Measurements from ENCODE around the gene SLC16A2.

SLC16A2 gene

GRCh38 chrX:74421740-74422352 lies 553 bp downstream of the SLC16A2 start:
- Histone ChIP-seq H3K4me3 (ENCODE audit: low read depth in 1 of 2, low read length in 2 of 2) (peak overlapping the region; percentile 45 to 52), H3K36me3 (ENCODE audit: insufficient read depth, low read length) (no peaks in the 10 kb centered on the region), H3K4me1 (ENCODE audit: insufficient read depth, low read length) (peaks cover 6% of the 10 kb centered on the region), H3K9ac (ENCODE audit: low read length) (no peak overlapping the region), H3K27ac (ENCODE audit: low read depth, low read length) (peak overlapping the region; percentile 80), H3K27me3 (ENCODE audit: control insufficient read depth in 1 of 2, insufficient read depth in 2 of 2, low read length in 2 of 2) (peaks cover 0 to 13% of the 10 kb centered on the region in 2 donors), H3K9me3 (ENCODE audit: low read length) (no peaks in the 10 kb centered on the region)

GRCh38 chrX:74422576-74423288 lies 1.4 kb downstream of the SLC16A2 start:
- Histone ChIP-seq H3K36me3 (ENCODE audit: insufficient read depth, low read length) (no peaks in the 10 kb centered on the region), H3K27ac (ENCODE audit: low read depth, low read length) (peak overlapping the region; percentile 80), H3K9ac (ENCODE audit: low read length) (peak overlapping the region; percentile 23), H3K27me3 (ENCODE audit: control insufficient read depth in 1 of 2, insufficient read depth in 2 of 2, low read length in 2 of 2) (peaks cover 0 to 13% of the 10 kb centered on the region in 2 donors), H3K4me3 (ENCODE audit: low read depth in 1 of 2, low read length in 2 of 2) (peak overlapping the region; percentile 45 to 52), H3K4me1 (ENCODE audit: insufficient read depth, low read length) (peaks cover 6% of the 10 kb centered on the region), H3K9me3 (ENCODE audit: low read length) (no peaks in the 10 kb centered on the region)

GRCh38 chrX:74423289-74423998 lies 2.2 kb downstream of the SLC16A2 start:
- peaks cover 6% of the 10 kb centered on the region for H3K4me1 ChIP-seq (ENCODE audit: insufficient read depth, low read length)
- no peaks in the 10 kb centered on the region for H3K36me3 ChIP-seq (ENCODE audit: insufficient read depth, low read length)
- H3K9ac ChIP-seq (ENCODE audit: low read length): peak overlapping the region; percentile 23
- H3K27ac ChIP-seq (ENCODE audit: low read depth, low read length): peak overlapping the region; percentile 45
- no peaks in the 10 kb centered on the region for H3K9me3 ChIP-seq (ENCODE audit: low read length)
- H3K27me3 ChIP-seq (ENCODE audit: control insufficient read depth in 1 of 2, insufficient read depth in 2 of 2, low read length in 2 of 2): peaks cover 0 to 13% of the 10 kb centered on the region in 2 donors
- peak overlapping the region in 1 of 2 donors; percentile 52 for H3K4me3 ChIP-seq (ENCODE audit: low read depth in 1 of 2, low read length in 2 of 2)

- H3K27ac ChIP-seq (ENCODE audit: low read depth, low read length): no peak overlapping the region
- no peak overlapping the region for H3K4me3 ChIP-seq (ENCODE audit: low read depth in 1 of 2, low read length in 2 of 2)
- H3K27me3 ChIP-seq (ENCODE audit: control insufficient read depth in 1 of 2, insufficient read depth in 2 of 2, low read length in 2 of 2): peaks cover 0 to 15% of the 10 kb centered on the region in 2 donors
- no peaks in the 10 kb centered on the region for H3K36me3 ChIP-seq (ENCODE audit: insufficient read depth, low read length)
- H3K9ac ChIP-seq (ENCODE audit: low read length): no peak overlapping the region
- H3K9me3 ChIP-seq (ENCODE audit: low read length): no peaks in the 10 kb centered on the region
- peaks cover 6% of the 10 kb centered on the region for H3K4me1 ChIP-seq (ENCODE audit: insufficient read depth, low read length)
These were observed 4.8 kb downstream of the SLC16A2 start for GRCh38 chrX:74426071-74426470.

- H3K9me3 ChIP-seq (ENCODE audit: low read length): no peaks in the 10 kb centered on the region
- H3K4me1 ChIP-seq (ENCODE audit: insufficient read depth, low read length): peaks cover 6% of the 10 kb centered on the region
- H3K4me3 ChIP-seq (ENCODE audit: low read depth in 1 of 2, low read length in 2 of 2): no peak overlapping the region
- peaks cover 0 to 11% of the 10 kb centered on the region in 2 donors for H3K27me3 ChIP-seq (ENCODE audit: control insufficient read depth in 1 of 2, insufficient read depth in 2 of 2, low read length in 2 of 2)
- no peaks in the 10 kb centered on the region for H3K36me3 ChIP-seq (ENCODE audit: insufficient read depth, low read length)
- no peak overlapping the region for H3K27ac ChIP-seq (ENCODE audit: low read depth, low read length)
- H3K9ac ChIP-seq (ENCODE audit: low read length): no peak overlapping the region
These were observed 5.3 kb downstream of the SLC16A2 start for GRCh38 chrX:74426615-74427014.

- H3K27ac ChIP-seq (ENCODE audit: low read depth, low read length): no peak overlapping the region
- no peak overlapping the region for H3K4me3 ChIP-seq (ENCODE audit: low read depth in 1 of 2, low read length in 2 of 2)
- H3K9ac ChIP-seq (ENCODE audit: low read length): no peak overlapping the region
- H3K36me3 ChIP-seq (ENCODE audit: insufficient read depth, low read length): no peaks in the 10 kb centered on the region
- H3K9me3 ChIP-seq (ENCODE audit: low read length): no peaks in the 10 kb centered on the region
- peaks cover 0 to 11% of the 10 kb centered on the region in 2 donors for H3K27me3 ChIP-seq (ENCODE audit: control insufficient read depth in 1 of 2, insufficient read depth in 2 of 2, low read length in 2 of 2)
- H3K4me1 ChIP-seq (ENCODE audit: insufficient read depth, low read length): no peaks in the 10 kb centered on the region
These were observed 10.5 kb downstream of the SLC16A2 start for GRCh38 chrX:74431797-74432196.

- no peak overlapping the region for H3K4me3 ChIP-seq (ENCODE audit: low read depth in 1 of 2, low read length in 2 of 2)
- H3K27ac ChIP-seq (ENCODE audit: low read depth, low read length): no peak overlapping the region
- H3K9me3 ChIP-seq (ENCODE audit: low read length): no peaks in the 10 kb centered on the region
- H3K36me3 ChIP-seq (ENCODE audit: insufficient read depth, low read length): no peaks in the 10 kb centered on the region
- H3K4me1 ChIP-seq (ENCODE audit: insufficient read depth, low read length): no peaks in the 10 kb centered on the region
- H3K9ac ChIP-seq (ENCODE audit: low read length): no peak overlapping the region
- peaks cover 0 to 3% of the 10 kb centered on the region in 2 donors for H3K27me3 ChIP-seq (ENCODE audit: control insufficient read depth in 1 of 2, insufficient read depth in 2 of 2, low read length in 2 of 2)
These were observed 13.0 kb downstream of the SLC16A2 start for GRCh38 chrX:74434336-74434735.

GRCh38 chrX:74437530-74437929 lies 16.2 kb downstream of the SLC16A2 start:
- H3K36me3 ChIP-seq (ENCODE audit: insufficient read depth, low read length): no peaks in the 10 kb centered on the region
- H3K9ac ChIP-seq (ENCODE audit: low read length): no peak overlapping the region
- H3K27ac ChIP-seq (ENCODE audit: low read depth, low read length): no peak overlapping the region
- peaks cover 0 to 7% of the 10 kb centered on the region in 2 donors for H3K27me3 ChIP-seq (ENCODE audit: control insufficient read depth in 1 of 2, insufficient read depth in 2 of 2, low read length in 2 of 2)
- H3K4me3 ChIP-seq (ENCODE audit: low read depth in 1 of 2, low read length in 2 of 2): no peak overlapping the region
- H3K9me3 ChIP-seq (ENCODE audit: low read length): no peaks in the 10 kb centered on the region
- no peaks in the 10 kb centered on the region for H3K4me1 ChIP-seq (ENCODE audit: insufficient read depth, low read length)

- Histone ChIP-seq H3K4me1 (ENCODE audit: insufficient read depth, low read length) (no peaks in the 10 kb centered on the region), H3K27me3 (ENCODE audit: control insufficient read depth in 1 of 2, insufficient read depth in 2 of 2, low read length in 2 of 2) (peaks cover 0 to 7% of the 10 kb centered on the region in 2 donors), H3K36me3 (ENCODE audit: insufficient read depth, low read length) (no peaks in the 10 kb centered on the region)
These were observed 17.5 kb downstream of the SLC16A2 start for GRCh38 chrX:74438764-74439163.

GRCh38 chrX:74445099-74445498 lies 23.8 kb downstream of the SLC16A2 start:
- Histone ChIP-seq H3K36me3 (ENCODE audit: insufficient read depth, low read length) (no peaks in the 10 kb centered on the region), H3K4me3 (ENCODE audit: low read depth in 1 of 2, low read length in 2 of 2) (no peak overlapping the region), H3K27me3 (ENCODE audit: control insufficient read depth in 1 of 2, insufficient read depth in 2 of 2, low read length in 2 of 2) (peaks cover 0 to 7% of the 10 kb centered on the region in 2 donors), H3K4me1 (ENCODE audit: insufficient read depth, low read length) (no peaks in the 10 kb centered on the region), H3K9ac (ENCODE audit: low read length) (no peak overlapping the region), H3K9me3 (ENCODE audit: low read length) (no peaks in the 10 kb centered on the region), H3K27ac (ENCODE audit: low read depth, low read length) (no peak overlapping the region)

More at GRCh38 chrX:74438764-74439163, 17.5 kb downstream of the SLC16A2 start:
- H3K27ac ChIP-seq (ENCODE audit: low read depth, low read length): no peak overlapping the region
- H3K4me3 ChIP-seq (ENCODE audit: low read depth in 1 of 2, low read length in 2 of 2): no peak overlapping the region
- H3K9ac ChIP-seq (ENCODE audit: low read length): no peak overlapping the region
- no peaks in the 10 kb centered on the region for H3K9me3 ChIP-seq (ENCODE audit: low read length)

GRCh38 chrX:74446876-74447275 lies 25.6 kb downstream of the SLC16A2 start:
- Histone ChIP-seq H3K4me1 (ENCODE audit: insufficient read depth, low read length) (no peaks in the 10 kb centered on the region), H3K9ac (ENCODE audit: low read length) (no peak overlapping the region), H3K27ac (ENCODE audit: low read depth, low read length) (no peak overlapping the region), H3K36me3 (ENCODE audit: insufficient read depth, low read length) (no peaks in the 10 kb centered on the region), H3K9me3 (ENCODE audit: low read length) (no peaks in the 10 kb centered on the region), H3K4me3 (ENCODE audit: low read depth in 1 of 2, low read length in 2 of 2) (no peak overlapping the region), H3K27me3 (ENCODE audit: control insufficient read depth in 1 of 2, insufficient read depth in 2 of 2, low read length in 2 of 2) (peaks cover 0 to 2% of the 10 kb centered on the region in 2 donors)
